Measurements from ENCODE around the gene CELF4.

CELF4 gene

GRCh38 chr18:37524139-37524497, 41.5 kb downstream of the CELF4 start:
- no peak for DNase-seq (ENCODE audit: low read depth)

GRCh38 chr18:37521510-37522465, 43.8 kb downstream of the CELF4 start:
- DNase-seq (ENCODE audit: low read depth) = no peak

GRCh38 chr18:37520508-37520907, 45.1 kb downstream of the CELF4 start:
- DNase-seq (ENCODE audit: low read depth) = no peak

GRCh38 chr18:37519510-37520135, 46.0 kb downstream of the CELF4 start:
- no peak for DNase-seq (ENCODE audit: low read depth)

- DNase-seq (ENCODE audit: low read depth) = no peak
Measured at GRCh38 chr18:37516361-37516853, 49.2 kb downstream of the CELF4 start.

- DNase-seq (ENCODE audit: low read depth) = no peak
Measured at GRCh38 chr18:37514953-37515352, 50.6 kb downstream of the CELF4 start.

GRCh38 chr18:37512400-37512799, 53.2 kb downstream of the CELF4 start:
- DNase-seq (ENCODE audit: low read depth) = no peak

GRCh38 chr18:37511721-37512298, 53.8 kb downstream of the CELF4 start:
- DNase-seq (ENCODE audit: low read depth) = no peak

GRCh38 chr18:37509600-37509999, 56.0 kb downstream of the CELF4 start:
- DNase-seq (ENCODE audit: low read depth) = no peak

GRCh38 chr18:37508207-37508606, 57.4 kb downstream of the CELF4 start:
- DNase-seq (ENCODE audit: low read depth) = no peak

GRCh38 chr18:37507239-37507638, 58.4 kb downstream of the CELF4 start:
- DNase-seq (ENCODE audit: low read depth) = no peak

GRCh38 chr18:37506001-37506400, 59.6 kb downstream of the CELF4 start:
- DNase-seq (ENCODE audit: low read depth) = no peak

- no peak for DNase-seq (ENCODE audit: low read depth)
Measured at GRCh38 chr18:37505321-37505720, 60.3 kb downstream of the CELF4 start.

GRCh38 chr18:37502601-37503000, 63.0 kb downstream of the CELF4 start:
- DNase-seq (ENCODE audit: low read depth) = no peak

- no peak for DNase-seq (ENCODE audit: low read depth)
Measured at GRCh38 chr18:37502036-37502435, 63.6 kb downstream of the CELF4 start.

- no peak for DNase-seq (ENCODE audit: low read depth)
Measured at GRCh38 chr18:37501136-37501535, 64.5 kb downstream of the CELF4 start.

GRCh38 chr18:37499913-37500312, 65.7 kb downstream of the CELF4 start:
- DNase-seq (ENCODE audit: low read depth) = no peak

GRCh38 chr18:37499044-37499443, 66.6 kb downstream of the CELF4 start:
- DNase-seq (ENCODE audit: low read depth) = no peak

- DNase-seq (ENCODE audit: low read depth) = no peak
Measured at GRCh38 chr18:37497853-37498518, 67.6 kb downstream of the CELF4 start.

- DNase-seq (ENCODE audit: low read depth) = no peak
Measured at GRCh38 chr18:37496568-37496967, 69.0 kb downstream of the CELF4 start.

- DNase-seq (ENCODE audit: low read depth) = no peak
Measured at GRCh38 chr18:37495354-37495753, 70.2 kb downstream of the CELF4 start.

GRCh38 chr18:37494406-37494805, 71.2 kb downstream of the CELF4 start:
- no peak for DNase-seq (ENCODE audit: low read depth)
